HG03378 (cell line): Measurements from ENCODE around the gene SLC25A29.

Source experiments
- ATAC-seq: cut with Tn5 transposase; IDR thresholded peaks from one replicate; pipeline ENCODE4 v1.9.1; 2021; ENCODE audit warnings: mild to moderate bottlenecking, moderate library complexity; ENCODE audit not compliant: unreplicated experiment

Gene SLC25A29

GRCh38 chr14:100332071-100332639 is 25.9 kb upstream of the SLC25A29 start:
- no peak for ATAC-seq

- no peak for ATAC-seq
Measured at GRCh38 chr14:100330388-100330931, 24.2 kb upstream of the SLC25A29 start.

GRCh38 chr14:100330007-100330344 is 23.7 kb upstream of the SLC25A29 start:
- ATAC-seq, result no peak

- ATAC-seq, result no peak
Measured at GRCh38 chr14:100329233-100330006, 23.2 kb upstream of the SLC25A29 start.

GRCh38 chr14:100328495-100329163 is 22.4 kb upstream of the SLC25A29 start:
- ATAC-seq, result no peak

- no peak for ATAC-seq
Measured at GRCh38 chr14:100327128-100327527, 20.9 kb upstream of the SLC25A29 start.

GRCh38 chr14:100325958-100326357 is 19.7 kb upstream of the SLC25A29 start:
- ATAC-seq, result no peak

- no peak for ATAC-seq
Measured at GRCh38 chr14:100325231-100325632, 19.0 kb upstream of the SLC25A29 start.

GRCh38 chr14:100323942-100324307 is 17.7 kb upstream of the SLC25A29 start:
- ATAC-seq, result no peak

GRCh38 chr14:100323121-100323941 is 17.1 kb upstream of the SLC25A29 start, which contains the start of gene SLC25A47:
Gene SLC25A47 (plus strand): TSS chr14:100323339. CDS start chr14:100323415, 76 bp downstream.
- ATAC-seq, result no peak

GRCh38 chr14:100322138-100322957 is 16.1 kb upstream of the SLC25A29 start:
- ATAC-seq, result no peak

- ATAC-seq, result no peak
Measured at GRCh38 chr14:100321473-100322137, 15.4 kb upstream of the SLC25A29 start.

- no peak for ATAC-seq
Measured at GRCh38 chr14:100320157-100320856, 14.1 kb upstream of the SLC25A29 start.

GRCh38 chr14:100317912-100318808 is 11.9 kb upstream of the SLC25A29 start:
- ATAC-seq, result peak; percentile 82

GRCh38 chr14:100317389-100317788 is 11.1 kb upstream of the SLC25A29 start:
- ATAC-seq, result no peak

GRCh38 chr14:100314724-100315123 is 8.5 kb upstream of the SLC25A29 start:
- ATAC-seq, result no peak

GRCh38 chr14:100313464-100314230 is 7.4 kb upstream of the SLC25A29 start:
- no peak for ATAC-seq
